Keratinocyte (primary cell): Measurements from ENCODE around the gene POU3F1.

Source experiments
- CTCF ChIP-seq, 3 experiments: IDR thresholded peaks in 1 of 3; conservative IDR thresholded peaks in 1 of 3; optimal IDR thresholded peaks in 1 of 3; 2 replicates in 2 of 3; 3 replicates in 1 of 3; pipeline versions ENCODE3 to v1.5.1; 2011; ENCODE audit warnings: low read length in 3 of 3, mild to moderate bottlenecking in 3 of 3, moderate library complexity in 2 of 3, control low read depth in 1 of 3, inconsistent platforms in 1 of 3; ENCODE audit not compliant: insufficient read depth in 2 of 3; ENCODE audit errors: extremely low read depth in 1 of 3
- EZH2 ChIP-seq: IDR thresholded peaks from one replicate; pipeline ENCODE4 v1.6.1; 2012; ENCODE audit warnings: inconsistent platforms, mild to moderate bottlenecking, low read length, moderate library complexity

- TF ChIP-seq CTCF (optimal IDR thresholded peaks at IDR 0.05 in 1 of 3, IDR thresholded peaks at IDR 0.05 in 1 of 3, conservative IDR thresholded peaks at IDR 0.05 in 1 of 3; ENCODE audit: extremely low read depth in 1 of 3, insufficient read depth in 2 of 3, low read length in 3 of 3) (no peak), EZH2 (no peak)
These were observed 20.9 kb downstream of the POU3F1 start for GRCh38 chr1:38025664-38026063.
